HG02938 (cell line): Measurements from ENCODE around the gene FOXQ1.
"Not testable (repeated sequence)": the region's sequence is repeated elsewhere in the genome, so short reads cannot be mapped to it uniquely, and the experiment has no call there.

Source experiments
- ATAC-seq: cut with Tn5 transposase; IDR thresholded peaks from one replicate; pipeline ENCODE4 v1.9.1; 2021; ENCODE audit warnings: mild to moderate bottlenecking, moderate library complexity; ENCODE audit not compliant: unreplicated experiment

The FOXQ1 gene

GRCh38 chr6:1321738-1322137, 9.8 kb downstream of the FOXQ1 start:
- ATAC-seq: no peak

- no peak for ATAC-seq
Measured at GRCh38 chr6:1322156-1322555, 10.3 kb downstream of the FOXQ1 start.

- ATAC-seq: no peak
Measured at GRCh38 chr6:1322696-1323219, 10.9 kb downstream of the FOXQ1 start.

DNA sequence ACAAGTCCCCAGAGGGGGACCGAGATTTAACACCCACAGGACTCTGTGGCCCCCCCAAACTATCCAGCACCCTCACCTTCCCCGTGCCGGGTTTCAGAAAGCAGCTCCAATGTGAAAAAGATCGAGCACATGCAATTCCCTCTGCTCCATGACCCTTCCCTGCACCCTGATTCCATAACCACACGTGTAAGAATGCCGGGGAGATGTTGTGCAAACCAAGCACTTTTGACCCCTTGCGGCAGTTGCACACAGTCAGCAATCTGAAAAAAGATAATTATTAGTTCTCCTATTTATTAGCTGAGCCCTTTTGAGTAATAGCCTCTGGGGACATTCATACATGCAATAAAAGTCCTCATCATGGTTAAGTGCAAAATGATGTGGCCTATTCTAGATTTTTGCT, 13.0 kb downstream of the FOXQ1 start:
- ATAC-seq: no peak

- ATAC-seq: no peak
Measured at GRCh38 chr6:1325461-1326309, 13.8 kb downstream of the FOXQ1 start.

DNA sequence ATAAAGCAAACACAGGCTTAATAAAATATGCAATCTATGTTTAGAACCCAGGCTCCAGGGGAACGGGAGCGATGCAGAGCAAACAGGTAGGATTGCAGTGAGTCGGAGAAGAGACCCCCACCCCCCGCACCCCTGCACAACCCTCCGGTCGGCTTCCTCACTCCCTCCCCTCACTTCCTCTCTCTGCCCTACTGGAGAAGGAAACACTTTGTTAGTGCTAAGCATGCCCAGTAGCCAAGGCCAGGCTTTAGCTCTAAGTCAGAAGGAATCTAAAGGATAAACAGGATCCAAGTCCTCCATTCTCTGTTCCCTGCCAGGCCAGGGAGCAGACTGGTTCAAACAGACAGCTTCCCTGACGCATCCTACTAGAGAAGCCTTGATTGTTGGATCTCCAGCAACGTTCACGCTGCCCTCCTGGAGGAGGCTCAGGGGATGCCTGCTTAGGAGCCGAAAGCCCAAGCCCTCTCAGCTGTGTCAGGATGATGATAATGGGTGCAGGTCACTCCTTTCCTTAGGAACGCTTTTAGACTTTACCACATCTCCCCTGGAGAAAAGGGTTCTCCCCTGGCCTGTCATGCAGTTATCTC, 14.7 kb downstream of the FOXQ1 start:
- ATAC-seq: no peak

DNA sequence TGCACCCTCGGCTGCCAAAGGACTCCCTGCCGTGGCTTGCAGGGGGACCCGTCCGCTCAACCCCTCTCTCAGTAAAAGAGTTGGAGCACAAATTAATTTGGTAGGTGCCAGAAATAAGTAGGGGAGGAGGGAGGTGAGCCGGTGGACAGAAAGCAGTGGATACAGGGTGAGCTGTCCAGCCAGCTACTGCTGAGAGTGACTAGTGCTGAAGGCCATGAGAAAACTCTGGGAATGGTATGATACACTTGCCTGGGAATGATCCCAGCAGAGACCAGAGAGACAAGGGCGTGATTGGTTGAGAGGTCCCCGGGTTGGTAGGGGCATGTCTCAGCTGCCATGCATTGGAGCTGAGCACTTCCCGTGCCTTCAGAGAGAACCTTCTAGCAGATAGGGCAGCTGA, 15.7 kb downstream of the FOXQ1 start:
- ATAC-seq: no peak

- no peak for ATAC-seq
Measured at GRCh38 chr6:1328129-1328800, 16.4 kb downstream of the FOXQ1 start.

- ATAC-seq: no peak
Measured at GRCh38 chr6:1329708-1330107, 17.8 kb downstream of the FOXQ1 start.

DNA sequence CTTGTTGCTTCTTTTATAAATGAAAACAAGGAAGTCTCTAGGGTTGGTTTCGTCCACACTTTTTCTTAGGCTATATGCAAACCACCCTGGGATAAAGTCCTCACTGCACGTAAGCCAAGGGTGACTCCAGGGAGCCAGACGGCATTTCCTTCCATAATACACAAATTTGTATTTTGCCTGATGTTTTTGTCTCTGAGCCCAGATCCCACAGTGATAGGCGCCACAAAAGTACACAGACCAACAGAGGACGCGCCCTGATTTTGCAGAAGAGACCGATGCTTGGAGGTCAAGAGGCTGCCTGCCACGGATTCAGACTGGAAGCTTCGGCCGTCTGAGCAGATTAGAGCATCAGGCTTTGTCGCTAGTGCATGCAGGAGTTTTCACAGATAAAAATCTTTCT, 22.8 kb downstream of the FOXQ1 start:
- ATAC-seq: no peak

DNA sequence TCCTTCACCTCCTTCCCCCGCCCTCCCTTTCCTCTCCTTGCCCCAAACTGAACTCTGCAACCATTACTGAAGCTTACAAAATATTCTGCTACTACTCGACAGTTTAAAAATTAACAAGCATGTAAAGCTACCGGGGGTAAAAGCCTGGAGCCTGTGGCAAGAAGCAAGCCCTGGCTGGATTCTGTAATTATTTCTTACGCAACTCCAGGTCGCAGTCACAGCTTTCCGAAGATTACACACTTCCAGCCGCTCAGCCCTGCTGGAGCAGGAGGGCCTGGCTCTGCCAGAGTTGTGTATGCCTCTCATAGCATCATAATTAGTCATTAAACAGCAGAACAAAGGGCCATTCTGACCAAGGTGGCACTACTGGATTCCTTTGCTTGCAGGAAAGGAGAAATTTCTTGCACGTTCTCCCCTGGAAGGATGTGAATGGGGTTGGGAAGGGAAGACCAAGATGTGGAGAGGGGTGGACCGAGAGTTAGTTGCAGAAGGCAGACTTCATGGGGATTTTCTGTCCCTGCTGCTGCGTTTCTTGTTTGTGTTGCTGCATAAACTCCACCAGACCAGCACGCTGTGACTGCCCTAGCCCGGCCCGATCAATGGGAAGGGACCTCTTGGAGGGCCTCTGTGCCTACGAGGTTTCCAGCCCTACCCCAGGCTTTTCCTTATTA, 23.6 kb downstream of the FOXQ1 start:
- no peak for ATAC-seq

GRCh38 chr6:1336246-1336843, 24.4 kb downstream of the FOXQ1 start:
- no peak for ATAC-seq

- no peak for ATAC-seq
Measured at GRCh38 chr6:1337791-1338190, 25.9 kb downstream of the FOXQ1 start.

DNA sequence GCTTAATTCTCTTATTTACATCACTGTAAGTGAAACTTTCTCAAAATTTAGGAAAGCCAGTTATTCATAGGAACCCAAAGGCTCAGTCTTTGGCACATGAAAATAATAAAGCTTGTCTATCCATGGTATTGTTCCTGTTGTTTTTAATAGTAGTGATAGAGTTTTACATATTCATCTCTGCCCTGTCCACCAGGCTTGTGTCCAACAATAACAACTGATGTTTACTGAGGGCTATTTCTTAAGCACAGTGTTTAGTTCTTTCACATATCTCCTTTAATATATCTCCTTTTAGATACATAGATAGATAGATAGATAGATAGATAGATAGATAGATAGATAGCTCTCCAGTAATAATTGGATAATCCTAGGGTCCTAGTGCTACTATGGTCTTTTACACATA, 34.2 kb downstream of the FOXQ1 start:
- no peak for ATAC-seq

DNA sequence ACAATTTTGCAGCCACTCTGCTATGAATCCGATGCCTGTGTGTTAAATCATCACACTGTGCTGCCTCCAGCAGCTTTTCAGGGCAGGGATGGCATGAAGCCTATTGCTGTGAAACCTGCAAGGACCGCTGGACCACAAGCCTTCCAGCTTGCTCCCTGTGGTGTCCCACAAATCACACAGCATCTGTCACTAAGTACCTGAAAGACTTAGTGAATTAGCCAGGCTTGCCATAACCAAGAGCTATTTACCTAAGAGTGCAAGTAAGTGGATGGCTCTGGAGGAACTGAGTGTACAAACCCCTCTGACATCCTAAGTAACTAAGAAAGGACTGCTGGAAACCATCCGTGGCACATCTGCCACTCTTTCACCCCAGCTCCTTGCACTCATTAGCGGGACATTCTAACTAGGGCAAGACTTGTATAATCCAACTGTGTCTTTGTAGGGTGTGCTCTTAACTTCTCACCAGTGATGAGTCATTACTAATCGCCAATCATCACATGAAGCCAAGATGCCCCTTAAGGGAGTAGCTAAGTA, 34.7 kb downstream of the FOXQ1 start:
- no peak for ATAC-seq

DNA sequence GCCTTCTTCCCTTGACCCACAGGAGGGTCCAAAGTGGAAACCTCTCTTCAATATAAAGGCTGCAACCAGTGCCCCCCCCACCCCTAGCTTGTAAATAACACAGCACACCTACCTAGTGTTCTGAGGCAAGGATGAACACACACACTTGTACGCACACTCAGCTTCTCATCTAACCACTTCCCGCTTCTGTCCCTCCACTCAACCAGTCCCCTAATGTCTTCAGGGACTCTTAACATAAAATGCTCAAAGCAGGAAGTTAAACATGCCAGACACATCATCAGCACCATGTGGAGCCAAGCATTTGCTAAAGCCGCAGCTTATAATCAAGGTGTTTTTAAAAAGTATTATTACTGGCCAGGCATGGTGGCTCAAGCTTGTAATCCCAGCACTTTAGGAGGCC, 35.3 kb downstream of the FOXQ1 start:
- ATAC-seq: no peak

- ATAC-seq: no peak
Measured at GRCh38 chr6:1348675-1349074, 36.8 kb downstream of the FOXQ1 start.

DNA sequence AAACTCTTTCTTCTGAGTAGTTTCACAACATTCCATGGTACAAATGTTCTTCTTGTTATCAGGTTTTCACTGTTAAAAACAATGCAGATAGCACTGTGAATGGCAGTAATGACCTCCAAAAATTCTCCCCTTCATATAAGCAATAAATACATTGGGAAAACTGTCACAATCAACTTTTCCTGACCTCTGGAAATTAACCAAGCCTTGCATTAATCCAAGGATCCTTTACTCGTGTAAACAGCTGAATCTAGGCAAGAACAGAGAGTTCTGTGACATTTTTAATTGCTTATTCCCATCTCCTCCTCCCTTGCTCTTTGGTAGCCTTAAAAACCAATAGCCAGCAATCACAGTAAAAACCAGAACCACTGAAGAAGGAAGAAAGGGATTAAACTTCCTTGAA, 37.8 kb downstream of the FOXQ1 start:
- no peak for ATAC-seq

GRCh38 chr6:1351381-1352008, 39.6 kb downstream of the FOXQ1 start:
- ATAC-seq: no peak

DNA sequence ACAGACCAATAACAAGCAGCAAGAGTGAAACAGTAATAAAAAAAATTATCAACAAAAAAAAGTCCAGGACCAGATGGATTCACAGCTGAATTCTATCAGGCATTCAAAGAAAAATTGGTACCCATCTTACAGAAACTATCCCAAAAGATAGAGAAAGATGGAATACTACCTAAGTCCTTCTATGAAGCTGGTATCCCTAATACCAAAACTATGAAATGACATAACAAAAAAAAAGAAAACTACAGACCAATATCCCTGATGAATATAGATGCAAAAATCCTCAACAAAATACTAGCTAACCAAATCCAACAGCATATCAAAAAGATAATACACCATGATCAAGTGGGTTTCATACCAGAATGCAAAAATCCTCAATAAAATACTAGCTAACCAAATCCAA, 43.2 kb downstream of the FOXQ1 start:
- not testable (repeated sequence) for ATAC-seq
